NCI-H82 treated with DMSO at 0.1 percent for 48 hours (cell line): ENCODE measurements around the gene FAM153A.
"Not testable (repeated sequence)": the region's sequence is repeated elsewhere in the genome, so short reads cannot be mapped to it uniquely, and the experiment has no call there.

Experiments used
- DNase-seq: peaks from one replicate; lab custom pipeline; 2025; ENCODE audit not compliant: unreplicated experiment; lab: John Stamatoyannopoulos, UW

The FAM153A gene

DNA sequence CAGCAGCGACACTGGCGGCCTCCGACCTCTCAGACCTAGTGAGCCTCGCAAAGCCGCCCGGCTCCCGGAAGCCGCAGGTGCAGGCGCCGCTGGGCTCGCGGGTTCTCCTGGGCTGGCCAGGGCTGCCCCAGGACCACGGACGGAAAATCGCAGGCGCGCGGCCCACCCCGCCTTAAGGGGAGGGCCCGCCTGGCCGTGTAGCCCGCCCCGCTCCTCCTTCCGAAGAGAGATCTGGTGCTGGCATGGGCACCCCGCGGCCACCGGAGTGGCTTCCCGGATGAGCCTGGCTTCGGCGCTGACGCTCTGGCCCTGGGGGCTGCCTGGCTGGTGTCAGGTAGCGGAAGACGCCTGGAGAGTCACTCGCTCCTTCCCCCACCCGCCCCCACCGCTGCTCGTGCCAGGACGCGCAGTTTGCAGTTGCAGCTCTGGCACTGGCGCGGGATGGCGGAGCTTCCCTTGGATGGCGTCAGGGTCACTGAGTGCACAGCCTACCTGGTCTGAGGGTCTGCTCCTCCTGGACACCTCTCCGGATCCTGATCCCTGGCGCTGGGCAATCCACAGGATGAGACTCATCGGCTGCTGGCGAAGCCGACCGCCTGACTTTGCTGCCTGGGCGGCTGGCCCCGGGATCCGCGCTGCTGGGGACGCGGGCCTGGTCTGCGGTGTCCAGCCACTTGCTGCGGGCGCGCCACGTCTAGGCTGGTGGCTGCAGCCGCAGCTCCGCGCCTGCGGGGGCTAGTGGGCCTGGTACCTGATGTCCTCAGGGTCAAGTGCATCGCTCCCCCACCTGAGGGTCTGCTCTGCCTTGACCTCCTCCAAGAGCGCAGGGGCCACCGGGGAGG lies at the start of gene FAM153A:
Gene FAM153A (minus strand): TSS at position 108 of the 842 bp plus-strand sequence.
- DNase-seq, result not testable (repeated sequence)

DNA sequence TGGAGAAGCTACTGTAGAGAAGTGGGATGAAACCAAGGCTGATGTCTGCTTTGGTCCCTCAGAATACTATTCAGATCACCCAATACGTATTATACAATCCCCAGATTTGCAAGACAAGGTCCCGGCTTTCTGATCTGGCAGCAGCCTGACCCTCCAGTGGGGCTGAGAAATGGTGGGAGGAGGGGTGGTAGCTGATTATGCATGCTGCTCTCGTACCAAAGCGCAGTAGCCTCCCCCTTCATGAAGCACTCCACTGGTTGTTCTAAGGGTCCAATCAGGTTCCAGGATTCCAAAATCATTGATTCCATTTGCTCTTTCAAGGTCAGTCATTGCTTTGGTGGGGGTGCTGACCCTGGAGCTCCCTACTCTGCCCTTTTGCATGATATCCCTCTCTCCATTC lies 49.6 kb upstream of the FAM153A start:
- DNase-seq, result not testable (repeated sequence)

DNA sequence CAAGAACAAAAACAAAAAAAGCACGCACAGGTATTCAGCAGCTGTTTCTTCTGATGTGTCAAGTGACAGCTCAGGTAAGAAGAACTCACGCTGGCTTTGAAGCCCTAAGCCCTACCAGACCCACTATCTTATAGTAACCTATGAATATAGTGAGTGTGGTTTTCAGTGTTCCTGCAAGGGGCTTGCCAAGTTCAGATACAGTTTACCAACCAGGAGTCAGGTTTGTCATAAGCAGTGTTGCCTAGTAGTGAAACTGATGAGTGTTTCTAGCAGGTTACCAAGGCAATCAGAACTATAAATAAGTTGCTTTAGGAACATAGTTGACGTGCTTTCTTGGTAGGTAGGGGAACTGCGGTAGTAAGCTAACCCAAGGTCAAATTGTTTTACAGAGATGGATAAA lies 43.4 kb upstream of the FAM153A start:
- not testable (repeated sequence) for DNase-seq

DNA sequence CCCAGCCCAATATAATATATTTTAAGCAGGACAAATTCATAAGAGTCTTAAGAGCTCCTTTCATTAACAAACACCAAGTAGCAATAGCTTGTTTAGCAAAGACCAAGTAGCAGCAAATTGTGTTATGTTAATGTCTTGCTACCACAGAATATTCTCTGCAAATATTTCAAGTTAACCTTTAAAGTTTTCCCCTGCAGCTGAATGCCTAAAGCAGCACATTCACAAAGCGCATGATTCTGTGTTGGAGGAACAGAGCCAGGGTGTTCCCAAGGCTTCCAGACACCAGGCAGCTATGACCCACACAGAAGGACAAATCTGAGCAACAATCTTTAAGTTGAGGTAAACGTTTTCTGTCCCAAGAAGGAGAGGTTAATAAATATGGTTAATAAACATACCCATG lies 42.1 kb upstream of the FAM153A start:
- DNase-seq, result not testable (repeated sequence)

DNA sequence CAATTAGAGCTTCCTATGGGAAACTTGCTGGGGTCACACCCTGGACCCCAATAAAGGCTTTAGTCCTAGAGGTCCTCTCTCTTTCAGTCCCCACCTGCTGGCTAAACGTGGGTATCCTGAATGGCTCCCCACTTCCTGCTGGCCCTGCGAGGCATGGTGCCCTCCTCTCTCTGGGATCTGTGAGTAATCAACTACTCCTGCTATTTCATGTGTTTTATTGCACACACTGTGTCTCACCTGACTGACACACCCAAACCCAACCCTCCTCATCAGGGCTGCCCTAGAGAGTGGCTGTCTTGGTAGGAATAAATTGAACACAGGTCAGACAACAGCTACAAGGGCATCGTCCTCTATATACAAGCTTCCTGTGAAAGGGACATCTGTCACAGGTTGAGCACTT lies 39.8 kb upstream of the FAM153A start:
- not testable (repeated sequence) for DNase-seq

DNA sequence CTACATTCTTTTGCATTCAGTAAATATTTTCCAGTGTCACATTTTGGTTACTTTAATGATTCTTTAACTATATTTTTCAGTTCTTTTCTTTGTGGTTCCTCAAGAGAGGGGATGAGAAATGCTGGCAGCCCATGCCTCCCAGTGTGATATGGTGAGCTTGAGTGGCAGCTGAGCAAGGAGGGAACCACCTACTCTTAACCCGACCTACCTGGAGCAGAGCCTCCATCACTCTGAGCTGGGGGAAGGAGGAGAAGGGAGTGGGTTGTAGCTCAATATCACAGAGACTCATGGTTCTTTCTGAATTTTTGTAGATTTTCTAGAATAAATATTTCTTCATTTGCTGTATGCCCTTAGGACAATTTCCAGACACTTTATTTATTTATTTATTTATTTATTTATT lies 37.0 kb upstream of the FAM153A start:
- not testable (repeated sequence) for DNase-seq

DNA sequence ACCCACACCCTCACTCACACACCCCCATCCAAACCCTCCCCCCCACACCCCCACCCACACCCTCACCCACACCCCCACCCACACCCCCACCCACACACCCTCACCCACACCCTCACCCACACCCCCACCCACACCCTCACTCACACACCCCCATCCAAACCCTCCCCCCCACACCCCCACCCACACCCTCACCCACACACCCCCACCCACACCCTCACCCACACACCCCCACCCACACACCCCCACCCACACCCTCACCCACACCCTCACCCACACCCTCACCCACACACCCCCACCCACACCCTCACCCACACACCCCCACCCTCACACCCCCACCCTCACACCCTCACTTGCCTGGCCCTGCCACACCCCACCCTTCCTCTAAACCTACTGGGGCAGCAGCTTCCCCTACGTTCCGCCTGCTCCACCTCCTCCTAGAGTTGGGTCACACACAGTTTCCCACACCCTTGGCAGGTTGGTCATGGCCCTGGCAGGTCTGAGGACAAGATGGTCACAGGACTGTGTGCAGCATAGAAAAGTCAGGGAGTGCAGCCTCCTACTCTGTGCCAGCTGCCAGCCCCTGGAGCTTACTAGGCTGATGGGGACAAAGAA lies 30.2 kb upstream of the FAM153A start:
- not testable (repeated sequence) for DNase-seq

DNA sequence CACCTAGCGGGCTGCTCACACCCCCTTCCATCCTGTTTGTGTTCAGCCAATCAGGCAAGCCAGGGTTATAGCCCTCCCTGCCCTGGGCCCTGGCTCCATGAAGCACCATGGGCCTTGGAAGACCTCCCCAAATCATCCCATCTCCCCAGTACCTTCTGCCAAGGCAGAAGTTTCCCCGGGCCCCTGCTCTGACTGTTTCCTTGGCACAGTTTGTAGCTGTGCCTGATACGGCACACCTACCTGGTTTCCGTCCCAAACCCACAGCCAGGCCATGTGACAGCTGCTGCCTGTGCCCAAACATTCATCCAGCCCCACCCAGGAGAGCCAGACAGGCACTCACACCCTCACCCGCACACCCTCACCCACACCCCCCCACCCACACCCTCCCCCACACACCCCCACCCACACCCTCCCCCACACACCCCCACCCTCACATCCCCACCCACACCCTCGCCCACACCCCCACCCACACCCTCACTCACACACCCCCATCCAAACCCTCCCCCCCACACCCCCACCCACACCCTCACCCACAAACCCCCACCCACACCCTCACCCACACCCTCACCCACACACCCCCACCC lies 29.6 kb upstream of the FAM153A start:
- DNase-seq, result not testable (repeated sequence)

DNA sequence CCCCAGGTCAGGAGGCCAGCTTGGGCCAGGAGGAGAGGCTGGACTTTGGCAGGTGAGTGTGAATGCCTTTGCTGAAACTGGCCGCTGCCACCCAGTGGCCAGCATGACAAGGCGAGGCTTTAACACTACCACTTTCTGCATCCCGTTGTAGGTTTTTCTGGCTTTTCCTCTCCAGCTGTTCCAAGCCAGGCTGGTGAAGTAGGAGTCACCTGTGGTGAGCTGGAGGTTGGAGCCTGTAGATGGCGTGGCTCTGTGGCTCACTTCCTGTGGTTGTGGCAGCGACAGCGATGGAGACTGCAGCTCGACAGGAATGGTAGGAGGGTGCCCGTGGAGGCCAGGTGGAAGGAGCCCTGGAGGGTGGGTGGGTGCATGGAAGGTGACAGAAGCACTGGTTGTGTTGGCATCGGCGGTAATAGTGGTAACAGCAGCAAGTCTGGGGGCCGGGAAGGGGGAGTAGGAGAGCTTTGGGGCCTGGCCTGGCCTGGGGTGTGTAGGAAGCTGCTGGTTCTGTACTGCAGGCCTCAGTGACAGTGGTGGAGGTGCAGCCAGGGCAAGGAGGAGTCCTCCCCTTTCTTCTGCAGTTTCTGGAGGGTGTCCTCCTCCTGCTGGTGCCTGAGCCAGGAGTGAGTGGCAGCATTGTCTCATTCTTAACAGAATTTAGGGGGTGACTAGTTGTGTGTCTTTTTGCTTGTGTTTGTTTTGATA lies 26.7 kb upstream of the FAM153A start:
- DNase-seq, result not testable (repeated sequence)

DNA sequence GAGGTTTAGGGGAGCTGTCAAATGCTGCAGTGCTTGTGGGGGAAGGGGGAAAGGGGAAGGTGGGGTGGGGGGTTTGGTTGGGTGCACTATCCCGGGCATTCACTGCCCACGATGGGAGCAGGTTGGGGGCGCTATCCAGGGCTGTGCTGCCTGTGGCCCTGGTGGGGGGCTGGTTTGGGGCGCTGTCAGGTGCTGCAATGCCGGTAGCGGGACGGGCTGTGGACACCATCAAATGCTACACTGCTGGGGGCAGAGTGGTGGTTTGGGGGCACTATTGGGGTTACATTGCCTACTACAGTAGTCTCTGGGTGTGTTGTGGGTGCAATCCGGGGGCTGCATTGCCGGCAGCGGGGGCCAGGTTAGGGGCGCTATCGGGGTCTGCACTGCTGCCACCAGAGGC lies 25.7 kb upstream of the FAM153A start:
- DNase-seq, result not testable (repeated sequence)

DNA sequence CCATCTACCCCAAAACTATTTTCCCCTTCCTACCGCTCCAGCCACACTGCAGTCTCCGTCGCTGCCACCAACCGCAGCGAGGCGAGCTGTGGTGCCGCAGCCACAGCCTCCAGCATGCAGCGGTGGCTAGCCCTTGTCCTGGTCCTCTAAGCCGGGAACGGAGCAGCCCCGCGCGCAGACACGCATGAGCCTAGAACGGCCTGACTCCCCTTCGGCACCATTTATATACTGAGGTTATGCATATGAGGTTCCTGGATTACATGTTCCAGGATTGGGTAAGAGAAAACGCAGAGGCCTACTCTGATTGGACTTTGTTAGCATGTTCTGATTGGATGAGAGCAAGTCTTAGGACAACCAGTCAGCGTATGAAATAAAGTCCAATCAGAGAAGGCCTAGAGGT lies 24.6 kb upstream of the FAM153A start:
- not testable (repeated sequence) for DNase-seq

DNA sequence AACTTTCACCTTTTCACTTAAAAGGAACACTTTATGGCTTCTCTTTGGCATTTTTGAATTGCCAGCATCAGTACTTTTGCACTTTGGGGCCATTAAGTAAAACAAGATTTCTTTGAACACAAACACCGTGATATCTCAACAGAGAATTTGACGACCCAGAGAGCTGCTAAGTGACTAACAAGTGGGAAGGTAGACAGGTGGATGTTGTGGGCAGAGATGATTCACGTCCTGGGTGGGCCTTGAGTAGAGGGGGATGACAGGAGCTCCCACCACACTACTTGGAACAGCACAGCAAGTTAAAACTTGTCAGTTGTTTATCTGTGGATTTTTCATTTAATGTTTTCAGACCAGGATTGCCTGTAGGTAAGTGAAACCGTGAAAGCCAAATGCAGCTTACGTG lies 18.7 kb upstream of the FAM153A start:
- DNase-seq, result not testable (repeated sequence)

DNA sequence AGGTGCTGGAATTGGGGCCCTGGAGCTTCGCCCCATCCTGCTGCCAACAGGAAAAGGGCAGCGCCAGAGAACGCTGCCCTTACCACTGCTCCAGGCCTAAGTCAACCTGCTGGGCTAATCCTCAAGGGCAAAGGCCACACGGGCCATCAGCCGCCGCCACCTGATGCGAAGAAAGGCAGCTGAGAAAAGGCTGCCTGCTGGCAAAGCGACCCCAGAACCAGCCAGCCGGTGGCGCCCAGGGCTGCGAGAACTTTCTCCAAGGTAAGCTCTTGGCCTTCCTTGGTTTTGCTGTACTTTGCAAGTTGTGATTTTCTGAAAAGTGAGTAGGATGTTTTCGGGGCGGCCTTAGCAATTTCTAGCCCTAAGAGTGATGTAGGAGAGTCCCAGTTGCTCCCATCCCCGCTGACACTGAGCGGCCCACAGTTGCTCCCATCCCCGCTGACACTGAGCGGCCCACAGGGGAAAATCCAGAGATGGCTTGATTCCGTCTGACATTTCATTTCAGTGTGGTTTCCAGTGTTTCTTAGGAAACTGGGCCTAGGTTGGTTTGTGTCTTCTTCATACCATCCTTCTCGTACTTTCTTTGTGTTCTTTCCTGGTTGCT lies 15.6 kb upstream of the FAM153A start:
- DNase-seq, result not testable (repeated sequence)

DNA sequence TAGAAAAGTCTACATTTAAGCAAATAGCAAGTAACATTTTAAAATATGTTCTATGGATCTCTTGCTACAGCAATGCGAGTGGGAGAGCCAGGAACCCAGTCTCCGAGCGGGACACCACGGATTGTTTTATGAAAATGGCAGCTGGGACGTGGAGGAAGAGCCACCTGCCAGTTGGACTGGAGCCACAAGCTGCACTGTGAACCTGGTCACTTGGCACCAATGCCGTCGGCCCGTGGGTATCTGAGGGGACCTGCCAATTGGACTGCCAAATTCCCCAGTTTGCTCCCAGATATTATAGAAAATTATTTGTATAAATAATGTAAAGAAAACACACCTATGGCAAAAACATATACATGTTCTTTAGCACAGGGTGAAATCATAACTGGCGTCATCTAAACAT lies 10.6 kb upstream of the FAM153A start:
- DNase-seq, result not testable (repeated sequence)

DNA sequence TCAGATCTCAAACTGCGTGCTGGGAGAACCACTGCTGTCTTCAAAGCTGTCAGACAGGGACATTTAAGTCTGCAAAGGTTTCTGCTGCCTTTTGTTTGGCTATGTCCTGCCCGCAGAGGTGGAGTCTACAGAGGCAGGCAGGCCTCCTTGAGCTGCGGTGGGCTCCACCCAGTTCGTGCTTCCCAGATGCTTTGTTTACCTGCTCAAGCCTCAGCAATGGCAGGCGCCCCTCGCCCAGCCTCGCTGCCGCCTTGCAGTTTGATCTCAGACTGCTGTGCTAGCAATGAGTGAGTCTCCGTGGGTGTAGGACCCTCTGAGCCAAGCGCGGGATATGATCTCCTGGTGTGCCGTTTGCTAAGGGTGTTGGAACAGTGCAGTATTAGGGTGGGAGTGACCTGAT lies 8.9 kb upstream of the FAM153A start:
- not testable (repeated sequence) for DNase-seq

DNA sequence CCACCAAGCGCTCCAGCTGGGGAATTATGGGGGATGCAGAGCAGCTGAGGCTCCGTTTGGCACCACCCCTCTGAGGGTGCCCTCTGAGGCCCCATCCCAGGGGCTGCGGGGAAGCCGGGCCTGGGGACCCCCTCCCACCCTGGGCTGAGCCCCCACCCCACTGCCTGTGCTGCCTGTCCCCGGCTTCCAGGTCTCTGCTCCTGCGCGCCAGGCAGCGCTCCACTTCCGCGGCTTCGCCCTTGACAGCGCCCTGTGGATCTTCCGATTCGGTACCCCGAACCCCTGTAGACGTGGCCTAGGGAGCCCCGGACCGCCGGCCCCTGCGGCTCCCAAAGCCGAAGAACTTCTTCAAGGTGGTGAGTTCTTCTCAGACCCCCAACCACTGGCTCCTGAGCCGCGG lies 530 bp downstream of the FAM153A start:
- DNase-seq, result not testable (repeated sequence)

DNA sequence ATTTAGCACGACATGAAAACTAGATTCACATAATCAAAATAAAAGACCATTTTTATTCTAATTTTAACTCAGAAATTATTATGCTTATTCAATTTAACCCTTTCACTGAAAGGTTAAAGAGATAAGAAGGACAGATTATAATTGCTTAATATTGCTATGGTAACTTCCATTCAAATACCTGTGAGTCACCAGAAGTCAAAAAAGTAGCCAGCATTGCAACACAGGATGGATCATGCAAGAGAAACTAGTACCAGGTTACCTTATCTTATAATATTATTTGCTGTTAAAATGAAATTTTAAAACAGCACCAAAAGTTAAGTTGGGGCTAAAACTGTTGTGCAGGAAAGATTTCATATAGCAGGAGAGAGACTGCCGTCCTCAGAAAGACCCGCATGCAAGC lies 11.5 kb downstream of the FAM153A start:
- not testable (repeated sequence) for DNase-seq

DNA sequence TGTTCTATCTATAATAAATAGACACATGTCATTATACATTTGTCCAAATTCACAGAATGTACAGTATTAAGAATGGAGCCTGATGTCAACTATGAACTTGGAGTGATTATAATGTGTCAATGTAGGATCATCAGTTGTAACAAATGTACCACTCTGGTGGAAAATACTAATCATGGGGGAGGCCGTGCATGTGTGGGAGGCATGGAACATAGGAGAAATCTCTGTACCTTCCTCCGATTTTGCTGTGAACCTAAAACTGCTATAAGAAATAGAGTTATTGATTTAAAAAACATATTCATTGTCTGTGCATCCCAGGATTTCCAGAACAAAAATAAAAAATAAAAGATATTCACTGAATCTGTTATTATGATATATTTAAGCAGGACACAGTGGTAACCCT lies 12.1 kb downstream of the FAM153A start:
- DNase-seq, result not testable (repeated sequence)

DNA sequence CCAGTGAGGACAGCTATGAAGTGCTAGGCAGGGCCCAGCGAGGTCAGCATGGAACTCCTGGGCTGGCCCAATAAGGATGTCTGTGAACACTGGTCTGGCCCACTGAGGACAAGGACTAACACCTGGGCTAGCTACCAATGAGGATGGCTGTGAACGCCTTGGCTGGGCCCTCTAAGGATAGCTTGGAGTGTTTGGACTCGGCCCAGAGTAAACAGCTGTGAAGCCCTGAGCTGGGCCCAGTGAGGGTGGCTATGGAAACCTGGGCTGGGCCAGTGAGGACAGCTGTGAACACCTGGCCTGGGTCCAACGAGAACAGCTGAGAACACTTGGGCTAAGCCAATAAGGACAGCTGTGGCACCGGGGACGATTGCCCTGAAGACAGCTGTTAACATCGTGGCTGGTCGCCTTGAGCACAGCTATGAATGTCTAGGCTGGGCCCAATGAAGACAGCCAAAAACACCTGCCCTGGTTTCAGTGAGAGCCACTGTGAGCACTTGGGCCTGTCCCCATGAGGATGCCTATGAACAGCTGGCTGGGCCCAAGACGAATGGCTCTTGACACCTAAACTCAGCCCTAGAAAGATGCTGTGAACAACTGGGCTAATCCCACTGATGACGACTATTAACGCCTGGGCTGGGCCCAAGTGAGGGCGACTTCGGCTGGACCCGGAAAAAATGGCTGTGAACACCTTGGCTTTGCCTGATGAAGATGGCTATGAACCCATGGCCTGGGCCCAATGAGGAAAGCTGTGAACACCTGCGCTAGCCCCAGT lies 18.8 kb downstream of the FAM153A start:
- DNase-seq, result not testable (repeated sequence)

DNA sequence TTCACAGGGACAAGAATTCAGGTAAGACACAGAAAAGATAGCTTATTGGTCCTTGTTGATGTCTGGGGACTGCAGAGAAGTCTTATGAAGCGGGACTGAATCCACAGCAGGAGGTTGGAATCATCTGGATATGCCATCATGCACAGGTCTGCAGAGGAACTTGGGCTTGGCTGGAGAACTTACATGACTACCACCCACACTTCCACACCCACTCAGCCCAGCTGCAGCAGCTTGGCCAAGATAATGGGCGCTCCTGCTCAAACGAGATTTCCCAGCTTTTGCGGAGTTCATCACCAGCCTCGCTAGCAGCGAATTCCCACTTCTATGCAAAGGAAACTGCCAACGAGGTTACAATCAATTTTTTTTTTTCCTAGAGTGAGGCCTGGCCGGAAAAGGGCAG lies 21.7 kb downstream of the FAM153A start:
- not testable (repeated sequence) for DNase-seq
